Coronary artery (tissue), 2 donors: ENCODE results near the gene SHD.
"Not testable (repeated sequence)": the region's sequence is repeated elsewhere in the genome, so short reads cannot be mapped to it uniquely, and the experiment has no call there.

Experiments used
- DNase-seq: peaks from one replicate; pipeline ENCODE4 v3.0.0-alpha.2; 2017; ENCODE audit warnings: low spot score
- H3K27ac ChIP-seq, 2 donors: fragments of 200-600 bp; sonication (generic); one replicate each; pipeline ENCODE4 v1.5.1; 2016 to 2019
- H3K4me3 ChIP-seq: fragments of 200-600 bp; sonication (generic); 2 replicates; pipeline ENCODE4 v1.5.1; 2016; ENCODE audit warnings: mild to moderate bottlenecking, moderate library complexity
- TF ChIP-seq, protein P1 (sequence below): fragments of 200-600 bp; sonication (generic); IDR thresholded peaks from one replicate; pipeline ENCODE4 v1.5.1; 2019; ENCODE audit warnings: antibody characterized with exemption

SHD gene

DNA sequence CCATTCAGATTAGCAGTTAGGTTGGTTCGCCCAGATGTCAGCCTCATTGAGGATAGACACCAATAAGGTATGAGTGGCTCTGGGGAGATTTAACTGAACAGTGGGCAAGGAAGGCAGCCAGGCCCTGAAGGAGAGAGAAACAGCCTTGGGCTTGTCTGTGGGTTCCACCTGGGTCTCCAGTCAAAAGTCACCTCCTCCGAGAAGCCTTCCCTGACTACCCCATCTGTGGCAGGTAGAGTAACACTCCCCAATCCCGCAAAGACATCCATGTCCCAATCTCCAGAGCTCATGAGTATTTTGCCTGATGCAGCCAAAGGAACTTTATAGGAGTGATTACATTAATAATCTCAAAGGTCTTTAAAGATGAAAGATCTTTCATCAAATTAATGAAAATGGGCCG, 40.2 kb upstream of the SHD start:
- no peak overlapping the region for H3K4me3 ChIP-seq
- H3K27ac ChIP-seq, result no peak overlapping the region
- TF ChIP-seq, protein P1, sequence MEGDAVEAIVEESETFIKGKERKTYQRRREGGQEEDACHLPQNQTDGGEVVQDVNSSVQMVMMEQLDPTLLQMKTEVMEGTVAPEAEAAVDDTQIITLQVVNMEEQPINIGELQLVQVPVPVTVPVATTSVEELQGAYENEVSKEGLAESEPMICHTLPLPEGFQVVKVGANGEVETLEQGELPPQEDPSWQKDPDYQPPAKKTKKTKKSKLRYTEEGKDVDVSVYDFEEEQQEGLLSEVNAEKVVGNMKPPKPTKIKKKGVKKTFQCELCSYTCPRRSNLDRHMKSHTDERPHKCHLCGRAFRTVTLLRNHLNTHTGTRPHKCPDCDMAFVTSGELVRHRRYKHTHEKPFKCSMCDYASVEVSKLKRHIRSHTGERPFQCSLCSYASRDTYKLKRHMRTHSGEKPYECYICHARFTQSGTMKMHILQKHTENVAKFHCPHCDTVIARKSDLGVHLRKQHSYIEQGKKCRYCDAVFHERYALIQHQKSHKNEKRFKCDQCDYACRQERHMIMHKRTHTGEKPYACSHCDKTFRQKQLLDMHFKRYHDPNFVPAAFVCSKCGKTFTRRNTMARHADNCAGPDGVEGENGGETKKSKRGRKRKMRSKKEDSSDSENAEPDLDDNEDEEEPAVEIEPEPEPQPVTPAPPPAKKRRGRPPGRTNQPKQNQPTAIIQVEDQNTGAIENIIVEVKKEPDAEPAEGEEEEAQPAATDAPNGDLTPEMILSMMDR, result no peak
- DNase-seq, result no peak

- Histone ChIP-seq H3K27ac (peak overlapping the region in 1 of 2 donors; percentile 31), H3K4me3 (no peak overlapping the region)
- no peak for DNase-seq
- TF ChIP-seq, protein P1, result no peak
Observed at GRCh38 chr19:4241824-4242430, 37.1 kb upstream of the SHD start.

DNA sequence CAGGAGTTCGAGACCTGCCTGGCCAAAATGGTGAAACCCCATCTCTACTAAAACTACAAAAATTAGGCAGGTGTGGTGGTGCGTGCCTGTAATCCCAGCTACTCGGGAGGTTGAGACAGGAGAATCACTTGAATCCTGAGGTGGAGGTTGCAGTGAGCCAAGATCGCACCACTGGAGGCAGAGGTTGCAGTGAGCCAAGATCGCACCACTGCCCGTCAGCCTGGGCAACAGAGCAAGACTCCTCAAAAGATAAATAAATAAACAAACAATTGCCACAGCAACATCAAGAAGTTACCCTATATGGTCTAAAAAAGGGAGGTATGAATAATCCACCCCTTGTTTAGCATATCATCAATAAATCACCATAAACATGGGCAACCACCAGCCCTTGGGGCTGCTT, 33.1 kb upstream of the SHD start:
- H3K4me3 ChIP-seq, DNase-seq, H3K27ac ChIP-seq: not testable (repeated sequence)

DNA sequence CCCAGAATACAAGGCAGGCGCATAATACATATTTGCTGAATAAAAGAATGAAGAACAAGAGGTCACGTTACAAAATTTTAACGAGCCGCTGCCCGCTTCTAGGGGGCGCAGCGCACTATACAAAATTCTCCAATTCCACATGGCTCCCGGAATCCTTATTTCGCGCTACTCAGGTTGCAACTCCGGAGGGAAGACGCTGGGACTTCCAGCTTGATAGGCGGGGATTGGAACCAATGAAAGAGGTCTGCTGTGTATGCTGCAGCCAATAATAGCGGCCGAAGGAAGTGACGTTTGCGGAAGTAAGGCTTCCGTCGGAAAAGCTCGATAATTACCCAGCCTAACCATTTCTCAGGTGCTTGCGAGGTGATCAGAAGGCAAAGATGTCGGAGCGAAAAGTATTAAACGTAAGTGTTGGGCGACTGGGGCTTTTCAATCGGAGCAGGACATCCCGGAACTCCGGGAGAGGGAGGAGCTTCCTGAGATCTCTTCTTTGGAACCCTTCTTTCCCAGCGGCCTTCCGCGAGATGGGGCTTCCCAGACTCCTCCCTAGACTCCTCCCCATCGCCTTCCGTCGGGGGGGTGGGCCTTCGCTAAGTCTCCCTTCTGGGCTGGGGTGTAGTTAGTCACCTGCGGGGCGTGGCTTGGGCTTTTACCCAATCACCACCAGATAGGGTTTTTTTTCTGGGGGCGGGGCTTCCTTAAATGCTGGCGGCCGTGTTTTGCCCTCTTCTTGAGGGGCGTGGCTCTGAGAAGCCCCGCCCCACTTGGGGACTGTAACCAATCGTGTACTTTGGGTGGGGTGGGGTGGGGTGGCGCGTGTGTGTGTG, 32.1 kb upstream of the SHD start, which contains the start of gene YJU2:
Gene YJU2 (plus strand): TSS at position 314 of the 827 bp plus-strand sequence. CDS start 67 bp downstream, at position 381.
- peak within 1 kb of the TSS; percentile 81 to 95 for H3K27ac ChIP-seq
- TF ChIP-seq, protein P1, result peak; percentile 21
- peak; percentile 98 for DNase-seq

GRCh38 chr19:4256563-4256962, 22.5 kb upstream of the SHD start:
- H3K27ac ChIP-seq, result no peak overlapping the region
- DNase-seq, result no peak
- no peak overlapping the region for H3K4me3 ChIP-seq
- TF ChIP-seq, protein P1, result no peak

More for the DNA sequence above, 32.1 kb upstream of the SHD start, which contains the start of gene YJU2:
- peak within 1 kb of the TSS; percentile 81 for H3K4me3 ChIP-seq

DNA sequence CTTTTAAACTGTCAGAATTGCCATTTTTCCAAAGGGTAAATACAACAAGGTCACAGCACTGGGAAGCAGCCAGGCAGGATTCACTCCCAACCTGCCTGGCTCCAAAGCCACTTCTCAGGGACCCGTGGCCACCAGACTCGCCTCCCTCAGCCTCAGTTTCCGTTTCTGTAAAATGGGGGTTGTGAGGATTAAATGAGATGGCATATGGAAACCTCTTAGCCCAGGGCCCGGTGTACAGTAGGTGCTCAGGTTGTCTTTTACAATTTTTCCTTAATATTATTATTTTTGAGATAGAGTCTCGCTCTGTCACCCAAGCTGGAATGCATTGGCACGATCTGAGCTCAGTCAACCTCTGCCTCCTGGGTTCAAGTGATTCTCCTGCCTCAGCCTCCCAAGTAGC, 22.0 kb upstream of the SHD start:
- TF ChIP-seq, protein P1, result no peak
- no peak for DNase-seq
- no peak overlapping the region for H3K4me3 ChIP-seq

DNA sequence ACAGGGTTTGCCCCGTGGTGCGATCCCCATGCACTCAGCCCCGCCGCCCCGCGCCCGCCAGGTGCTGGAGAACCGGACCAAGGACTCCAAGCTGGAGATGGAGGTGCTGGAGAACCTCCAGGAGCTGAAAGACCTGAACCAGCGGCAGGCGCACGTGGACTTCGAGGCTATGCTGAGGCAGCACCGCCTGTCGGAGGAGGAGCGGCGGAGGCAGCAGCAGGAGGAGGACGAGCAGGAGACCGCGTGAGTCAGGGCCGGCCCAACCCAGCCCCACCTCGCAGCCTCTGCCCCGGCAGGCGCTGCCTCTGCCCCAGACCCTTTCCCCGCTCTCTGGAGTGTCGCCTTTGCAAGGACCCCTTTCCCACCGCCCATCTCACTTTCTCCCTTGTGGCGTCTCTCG, 20.9 kb upstream of the SHD start:
- H3K27ac ChIP-seq, result no peak overlapping the region
- no peak for DNase-seq
- no peak overlapping the region for H3K4me3 ChIP-seq
- TF ChIP-seq, protein P1, result no peak

More for the DNA sequence above, 22.0 kb upstream of the SHD start:
- H3K27ac ChIP-seq, result no peak overlapping the region
